Spleen (tissue), 3 donors: ENCODE measurements around the gene TNFRSF17.

Source experiments
- POLR2A ChIP-seq, 3 donors: fragments of 450-650 bp; IDR thresholded peaks; one replicate each; pipeline ENCODE4 v1.5.1; 2017; ENCODE audit warnings: antibody characterized with exemption in 3 of 3, mild to moderate bottlenecking in 1 of 3
- POLR2AphosphoS5 ChIP-seq, 3 donors: sonication (generic); formaldehyde crosslinking; IDR thresholded peaks; one replicate each; pipeline ENCODE4 v1.5.1; 2017; ENCODE audit warnings: antibody characterized with exemption in 3 of 3

DNA sequence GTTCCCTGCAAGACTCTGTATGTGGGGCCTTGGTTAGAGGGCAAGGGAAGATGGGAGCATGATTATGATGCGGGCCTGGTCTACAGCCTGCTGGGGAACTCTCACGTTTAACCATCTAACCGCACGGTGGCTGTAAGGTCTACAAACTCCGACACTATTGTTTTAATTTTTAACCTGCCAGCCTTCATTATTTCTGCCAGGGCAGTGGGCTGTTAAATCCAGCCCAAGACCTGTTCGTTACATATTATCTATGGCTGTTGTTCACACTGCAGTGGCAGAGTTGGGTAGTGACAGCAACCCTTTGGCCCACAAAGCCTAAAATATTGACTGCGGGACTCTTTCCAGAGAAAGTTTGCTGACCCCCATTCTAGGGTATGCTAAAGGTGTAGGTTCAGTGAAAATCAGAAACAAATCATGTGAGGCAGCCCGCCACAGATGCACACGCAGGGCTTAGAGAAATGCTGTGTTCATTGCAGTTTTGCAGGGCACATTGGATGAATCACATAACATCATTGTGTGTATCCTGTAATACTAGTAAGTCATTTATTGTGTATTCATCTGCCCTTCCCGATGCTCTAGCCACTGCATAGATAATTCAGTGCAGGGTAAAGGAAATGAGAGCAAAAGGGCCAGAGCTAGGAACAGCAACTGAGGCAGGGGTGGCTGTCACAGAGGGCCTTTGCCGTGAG lies 25.8 kb downstream of the TNFRSF17 start:
- TF ChIP-seq POLR2AphosphoS5 (IDR thresholded peaks at IDR 0.05) = no peak
- no peak for TF ChIP-seq POLR2A (IDR thresholded peaks at IDR 0.05)
